GM12864 (cell line): ENCODE measurements around the gene TRAPPC3L.

ENCODE experiments used
- DNase-seq: peaks from one replicate; pipeline ENCODE4 v3.0.0-alpha.2; 2011; ENCODE audit warnings: low read depth
- H3K4me3 ChIP-seq: 2 replicates; pipeline ENCODE4 v1.5.1; 2011; ENCODE audit warnings: mild to moderate bottlenecking, low read depth, low read length, control low read depth
- CTCF ChIP-seq: IDR thresholded peaks from 2 replicates; pipeline ENCODE4 v1.5.1; 2011; ENCODE audit warnings: low read depth, mild to moderate bottlenecking, moderate library complexity, low read length, control low read depth, inconsistent platforms; ENCODE audit errors: missing control alignments

Gene TRAPPC3L

GRCh38 chr6:116518621-116519368, 26.7 kb downstream of the TRAPPC3L start:
- H3K4me3 ChIP-seq, result no peak overlapping the region
- no peak for TF ChIP-seq CTCF

GRCh38 chr6:116515141-116515540, 30.3 kb downstream of the TRAPPC3L start:
- no peak for TF ChIP-seq CTCF
- no peak for DNase-seq
- H3K4me3 ChIP-seq, result no peak overlapping the region

More at GRCh38 chr6:116518621-116519368, 26.7 kb downstream of the TRAPPC3L start:
- DNase-seq, result no peak

DNA sequence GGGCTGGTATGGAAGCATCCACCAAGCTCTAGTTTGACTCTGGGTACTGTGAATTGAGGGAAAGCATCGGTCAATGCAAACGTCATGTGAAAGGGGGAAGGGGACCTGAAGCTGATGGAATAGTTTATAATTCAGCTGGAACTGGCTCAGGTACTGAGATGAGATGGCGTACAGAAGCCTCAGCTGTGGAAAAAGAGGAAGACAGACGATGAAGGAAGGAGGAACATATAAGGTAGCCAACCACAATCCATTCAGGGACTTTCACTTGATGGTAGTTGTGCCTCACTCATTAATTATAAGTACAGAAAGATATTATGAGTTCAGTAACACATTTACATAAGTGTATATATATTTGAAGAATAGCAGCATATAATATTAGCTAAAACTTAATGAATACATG, 31.4 kb downstream of the TRAPPC3L start:
- TF ChIP-seq CTCF, result no peak
- DNase-seq, result no peak
- H3K4me3 ChIP-seq, result no peak overlapping the region

GRCh38 chr6:116513224-116513875, 32.1 kb downstream of the TRAPPC3L start:
- DNase-seq, result no peak
- TF ChIP-seq CTCF, result no peak
- no peak overlapping the region for H3K4me3 ChIP-seq

- no peak overlapping the region for H3K4me3 ChIP-seq
- TF ChIP-seq CTCF, result no peak
- no peak for DNase-seq
Measured at GRCh38 chr6:116512734-116513133, 32.8 kb downstream of the TRAPPC3L start.

GRCh38 chr6:116512111-116512559, 33.3 kb downstream of the TRAPPC3L start:
- no peak for TF ChIP-seq CTCF
- H3K4me3 ChIP-seq, result no peak overlapping the region
- DNase-seq, result peak; percentile 30
